ENCODE results near the gene SRRD.

DNA sequence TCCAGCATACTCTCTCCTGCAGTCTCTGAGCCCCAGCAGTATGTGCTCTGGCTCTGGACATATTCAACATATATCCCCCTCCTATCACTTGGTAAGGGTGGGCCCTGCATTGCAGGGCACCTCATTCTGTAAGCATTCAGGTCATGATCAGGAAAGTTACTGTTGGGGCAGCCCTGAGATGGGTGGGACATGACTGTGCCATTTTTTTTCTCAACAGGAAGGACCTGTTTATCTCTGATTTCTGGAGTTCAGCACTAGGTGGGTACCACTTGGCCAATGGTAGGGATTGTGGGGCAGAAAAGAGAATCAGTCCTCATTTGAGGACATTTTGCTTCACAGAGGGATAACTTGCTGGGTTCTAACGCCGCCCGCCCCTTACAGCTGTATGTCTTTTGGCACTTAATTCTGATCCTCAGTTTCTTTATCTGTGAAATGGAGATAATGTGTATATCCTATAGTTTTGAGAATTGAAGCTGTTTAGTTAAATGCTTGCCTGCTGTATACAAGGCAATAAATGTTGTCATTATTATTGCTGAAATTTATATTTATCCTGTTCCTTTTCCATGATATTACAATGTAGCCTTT lies 2.2 kb downstream of the SRRD start:
- TF ChIP-seq POLR2A (IDR thresholded peaks at IDR 0.05), result no peak
- TF ChIP-seq, protein P1, sequence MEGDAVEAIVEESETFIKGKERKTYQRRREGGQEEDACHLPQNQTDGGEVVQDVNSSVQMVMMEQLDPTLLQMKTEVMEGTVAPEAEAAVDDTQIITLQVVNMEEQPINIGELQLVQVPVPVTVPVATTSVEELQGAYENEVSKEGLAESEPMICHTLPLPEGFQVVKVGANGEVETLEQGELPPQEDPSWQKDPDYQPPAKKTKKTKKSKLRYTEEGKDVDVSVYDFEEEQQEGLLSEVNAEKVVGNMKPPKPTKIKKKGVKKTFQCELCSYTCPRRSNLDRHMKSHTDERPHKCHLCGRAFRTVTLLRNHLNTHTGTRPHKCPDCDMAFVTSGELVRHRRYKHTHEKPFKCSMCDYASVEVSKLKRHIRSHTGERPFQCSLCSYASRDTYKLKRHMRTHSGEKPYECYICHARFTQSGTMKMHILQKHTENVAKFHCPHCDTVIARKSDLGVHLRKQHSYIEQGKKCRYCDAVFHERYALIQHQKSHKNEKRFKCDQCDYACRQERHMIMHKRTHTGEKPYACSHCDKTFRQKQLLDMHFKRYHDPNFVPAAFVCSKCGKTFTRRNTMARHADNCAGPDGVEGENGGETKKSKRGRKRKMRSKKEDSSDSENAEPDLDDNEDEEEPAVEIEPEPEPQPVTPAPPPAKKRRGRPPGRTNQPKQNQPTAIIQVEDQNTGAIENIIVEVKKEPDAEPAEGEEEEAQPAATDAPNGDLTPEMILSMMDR (IDR thresholded peaks at IDR 0.05), result no peak

Data from thyroid gland (tissue), 4 donors.